Neutrophil (primary cell): Measurements from ENCODE around the gene NTRK3.

Source experiments
- H3K27ac ChIP-seq: fragments of 200-600 bp; sonication (generic); 2 replicates; pipeline ENCODE4 v1.5.1; 2016; ENCODE audit warnings: mild to moderate bottlenecking, moderate library complexity
- H3K27me3 ChIP-seq: fragments of 200-600 bp; sonication (generic); 2 replicates; pipeline ENCODE4 v1.6.0; 2016; ENCODE audit warnings: mild to moderate bottlenecking
- H3K36me3 ChIP-seq: fragments of 200-600 bp; sonication (generic); 2 replicates; pipeline ENCODE4 v1.5.1; 2017
- H3K4me1 ChIP-seq, 2 experiments: fragments of 200-600 bp in 1 of 2; sonication (generic) in 1 of 2; 1 replicate in 1 of 2; 2 replicates in 1 of 2; pipeline versions ENCODE4 v1.5.1 to v1.6.1; 2013 to 2016; ENCODE audit warnings: low read depth in 1 of 2, low read length in 1 of 2, mild to moderate bottlenecking in 1 of 2, moderate library complexity in 1 of 2; ENCODE audit not compliant: control insufficient read depth in 1 of 2, insufficient read depth in 1 of 2
- H3K4me3 ChIP-seq, 2 experiments: fragments of 200-600 bp in 1 of 2; sonication (generic) in 1 of 2; 1 replicate in 1 of 2; 2 replicates in 1 of 2; pipeline ENCODE4 v1.5.1; 2013 to 2016; ENCODE audit warnings: low read depth in 1 of 2, low read length in 1 of 2, mild to moderate bottlenecking in 1 of 2, moderate library complexity in 1 of 2
- H3K9me3 ChIP-seq: fragments of 200-600 bp; sonication (generic); 2 replicates; pipeline ENCODE4 v1.5.1; 2016
- TF ChIP-seq, protein P1 (sequence below): fragments of 200-600 bp; sonication (generic); IDR thresholded peaks from 2 replicates; pipeline ENCODE4 v1.5.1; 2016; ENCODE audit warnings: antibody characterized with exemption

Gene NTRK3

DNA sequence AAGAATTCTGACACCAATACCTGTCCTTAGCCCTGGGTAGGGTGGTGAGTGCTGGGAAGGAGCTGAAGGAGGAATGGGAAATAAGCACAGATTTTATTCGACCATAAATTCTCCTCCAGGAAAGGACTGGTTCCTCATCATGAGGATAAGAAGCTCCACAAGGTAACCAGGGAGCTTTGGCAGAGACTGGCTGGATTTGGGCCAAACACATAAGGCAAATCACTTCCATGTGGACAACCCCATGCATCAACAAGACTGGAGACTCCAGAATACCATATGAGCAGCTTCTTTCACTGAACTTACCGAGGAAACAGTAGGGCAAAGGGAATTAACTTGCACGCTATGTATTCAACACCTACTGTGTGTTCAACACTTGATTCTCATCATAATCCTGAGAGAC, 312.5 kb downstream of the NTRK3 start:
- H3K4me1 ChIP-seq = no peaks in the 10 kb centered on the region
- H3K27me3 ChIP-seq = peaks cover 4% of the 10 kb centered on the region
- TF ChIP-seq, protein P1, sequence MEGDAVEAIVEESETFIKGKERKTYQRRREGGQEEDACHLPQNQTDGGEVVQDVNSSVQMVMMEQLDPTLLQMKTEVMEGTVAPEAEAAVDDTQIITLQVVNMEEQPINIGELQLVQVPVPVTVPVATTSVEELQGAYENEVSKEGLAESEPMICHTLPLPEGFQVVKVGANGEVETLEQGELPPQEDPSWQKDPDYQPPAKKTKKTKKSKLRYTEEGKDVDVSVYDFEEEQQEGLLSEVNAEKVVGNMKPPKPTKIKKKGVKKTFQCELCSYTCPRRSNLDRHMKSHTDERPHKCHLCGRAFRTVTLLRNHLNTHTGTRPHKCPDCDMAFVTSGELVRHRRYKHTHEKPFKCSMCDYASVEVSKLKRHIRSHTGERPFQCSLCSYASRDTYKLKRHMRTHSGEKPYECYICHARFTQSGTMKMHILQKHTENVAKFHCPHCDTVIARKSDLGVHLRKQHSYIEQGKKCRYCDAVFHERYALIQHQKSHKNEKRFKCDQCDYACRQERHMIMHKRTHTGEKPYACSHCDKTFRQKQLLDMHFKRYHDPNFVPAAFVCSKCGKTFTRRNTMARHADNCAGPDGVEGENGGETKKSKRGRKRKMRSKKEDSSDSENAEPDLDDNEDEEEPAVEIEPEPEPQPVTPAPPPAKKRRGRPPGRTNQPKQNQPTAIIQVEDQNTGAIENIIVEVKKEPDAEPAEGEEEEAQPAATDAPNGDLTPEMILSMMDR = no peak
- H3K9me3 ChIP-seq = no peaks in the 10 kb centered on the region
- H3K4me3 ChIP-seq = no peak overlapping the region
- no peak overlapping the region for H3K27ac ChIP-seq
- no peaks in the 10 kb centered on the region for H3K36me3 ChIP-seq

DNA sequence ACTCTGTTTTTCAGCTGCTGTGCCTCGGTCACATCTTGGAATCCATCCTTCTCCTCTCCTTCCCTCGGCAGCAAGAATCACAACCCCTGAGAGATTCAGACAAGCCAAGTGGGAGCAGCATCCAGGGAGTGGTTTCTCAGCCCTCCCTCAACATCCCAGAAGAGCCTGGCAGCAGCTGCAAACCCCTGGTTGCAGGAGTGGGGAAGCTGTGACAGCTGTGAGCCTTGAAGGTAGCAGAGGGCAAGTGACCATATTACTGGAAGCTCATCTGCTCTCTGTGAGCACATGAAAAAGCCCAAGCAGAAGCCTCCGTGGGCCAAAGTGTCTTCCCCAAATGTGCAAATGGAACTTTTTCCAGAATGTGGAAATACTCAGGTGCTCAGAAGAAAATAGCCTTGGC, 312.9 kb downstream of the NTRK3 start:
- no peak overlapping the region for H3K4me3 ChIP-seq
- H3K27me3 ChIP-seq = peaks cover 4% of the 10 kb centered on the region
- H3K27ac ChIP-seq = no peak overlapping the region
- no peaks in the 10 kb centered on the region for H3K4me1 ChIP-seq
- H3K9me3 ChIP-seq = no peaks in the 10 kb centered on the region
- TF ChIP-seq, protein P1 = no peak
- H3K36me3 ChIP-seq = no peaks in the 10 kb centered on the region

DNA sequence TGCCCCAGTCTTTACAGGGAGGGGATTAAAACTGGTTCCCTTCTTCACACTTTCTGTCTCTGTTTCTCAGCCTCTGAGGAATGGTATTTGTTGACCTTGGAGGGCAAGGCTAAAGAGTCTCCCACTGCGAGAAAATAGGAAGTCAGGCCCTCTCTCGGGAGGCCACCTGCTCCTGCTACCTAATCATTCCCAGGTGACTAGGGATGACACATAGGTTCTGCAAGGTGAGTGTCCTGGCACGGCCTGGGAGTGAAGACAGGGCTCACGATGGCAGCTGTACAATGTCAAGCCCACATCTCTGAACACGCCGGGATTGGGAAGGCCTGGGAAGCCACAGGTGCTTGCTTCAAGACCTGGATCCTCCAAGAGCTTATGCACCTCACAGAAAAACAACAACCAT, 314.2 kb downstream of the NTRK3 start:
- Histone ChIP-seq H3K36me3 (no peaks in the 10 kb centered on the region), H3K4me3 (no peak overlapping the region), H3K27ac (no peak overlapping the region), H3K4me1 (no peaks in the 10 kb centered on the region), H3K27me3 (peaks cover 9% of the 10 kb centered on the region), H3K9me3 (no peaks in the 10 kb centered on the region)
- TF ChIP-seq, protein P1 = no peak

DNA sequence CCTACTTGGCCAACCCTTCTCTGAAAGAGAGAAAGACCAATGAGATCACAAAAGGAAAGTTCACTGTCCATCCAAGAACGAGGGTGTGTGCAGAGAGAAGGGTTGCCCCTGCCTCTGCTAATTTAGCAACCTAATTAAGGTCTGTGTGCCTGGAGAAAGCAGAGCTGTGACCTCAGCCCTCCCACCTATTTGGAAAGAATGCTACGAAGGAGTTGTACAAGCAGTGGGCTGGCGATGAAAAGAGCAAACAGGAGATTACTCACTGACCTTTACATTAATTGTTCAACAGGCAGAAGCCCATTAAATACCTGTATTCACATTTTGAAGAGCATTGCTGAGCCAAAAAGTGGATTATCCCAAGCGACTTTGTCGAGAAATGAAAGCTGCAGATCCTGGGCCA, 314.9 kb downstream of the NTRK3 start:
- Histone ChIP-seq H3K36me3 (no peaks in the 10 kb centered on the region), H3K4me3 (no peak overlapping the region), H3K27ac (no peak overlapping the region), H3K27me3 (peaks cover 16% of the 10 kb centered on the region), H3K4me1 (no peaks in the 10 kb centered on the region), H3K9me3 (no peaks in the 10 kb centered on the region)
- TF ChIP-seq, protein P1 = no peak

DNA sequence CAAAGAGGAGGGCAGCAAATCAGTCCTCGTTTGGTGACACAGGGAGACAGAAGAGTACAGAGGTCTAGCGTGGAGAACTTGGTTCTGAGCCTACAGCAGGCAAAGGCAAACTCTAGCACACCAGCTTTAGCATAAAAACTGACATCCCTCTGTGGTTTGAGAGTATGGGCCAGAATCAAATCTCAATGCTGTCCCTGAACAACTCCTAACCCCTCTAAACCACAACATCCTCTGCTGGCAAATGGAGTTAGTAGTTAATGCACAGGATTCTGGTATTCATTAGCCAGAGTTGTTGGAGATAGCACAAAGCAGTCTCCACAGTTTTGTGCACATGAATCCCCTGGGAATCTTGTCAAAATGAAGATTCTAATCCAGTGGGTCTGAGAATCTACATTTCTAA, 315.8 kb downstream of the NTRK3 start:
- Histone ChIP-seq H3K27ac (no peak overlapping the region), H3K9me3 (no peaks in the 10 kb centered on the region), H3K4me1 (no peaks in the 10 kb centered on the region), H3K27me3 (peaks cover 17% of the 10 kb centered on the region), H3K36me3 (no peaks in the 10 kb centered on the region), H3K4me3 (no peak overlapping the region)
- TF ChIP-seq, protein P1 = no peak
